ENCODE data around the gene PLA2G4D.

Gene PLA2G4D, protein sequence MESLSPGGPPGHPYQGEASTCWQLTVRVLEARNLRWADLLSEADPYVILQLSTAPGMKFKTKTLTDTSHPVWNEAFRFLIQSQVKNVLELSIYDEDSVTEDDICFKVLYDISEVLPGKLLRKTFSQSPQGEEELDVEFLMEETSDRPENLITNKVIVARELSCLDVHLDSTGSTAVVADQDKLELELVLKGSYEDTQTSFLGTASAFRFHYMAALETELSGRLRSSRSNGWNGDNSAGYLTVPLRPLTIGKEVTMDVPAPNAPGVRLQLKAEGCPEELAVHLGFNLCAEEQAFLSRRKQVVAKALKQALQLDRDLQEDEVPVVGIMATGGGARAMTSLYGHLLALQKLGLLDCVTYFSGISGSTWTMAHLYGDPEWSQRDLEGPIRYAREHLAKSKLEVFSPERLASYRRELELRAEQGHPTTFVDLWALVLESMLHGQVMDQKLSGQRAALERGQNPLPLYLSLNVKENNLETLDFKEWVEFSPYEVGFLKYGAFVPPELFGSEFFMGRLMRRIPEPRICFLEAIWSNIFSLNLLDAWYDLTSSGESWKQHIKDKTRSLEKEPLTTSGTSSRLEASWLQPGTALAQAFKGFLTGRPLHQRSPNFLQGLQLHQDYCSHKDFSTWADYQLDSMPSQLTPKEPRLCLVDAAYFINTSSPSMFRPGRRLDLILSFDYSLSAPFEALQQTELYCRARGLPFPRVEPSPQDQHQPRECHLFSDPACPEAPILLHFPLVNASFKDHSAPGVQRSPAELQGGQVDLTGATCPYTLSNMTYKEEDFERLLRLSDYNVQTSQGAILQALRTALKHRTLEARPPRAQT

DNA sequence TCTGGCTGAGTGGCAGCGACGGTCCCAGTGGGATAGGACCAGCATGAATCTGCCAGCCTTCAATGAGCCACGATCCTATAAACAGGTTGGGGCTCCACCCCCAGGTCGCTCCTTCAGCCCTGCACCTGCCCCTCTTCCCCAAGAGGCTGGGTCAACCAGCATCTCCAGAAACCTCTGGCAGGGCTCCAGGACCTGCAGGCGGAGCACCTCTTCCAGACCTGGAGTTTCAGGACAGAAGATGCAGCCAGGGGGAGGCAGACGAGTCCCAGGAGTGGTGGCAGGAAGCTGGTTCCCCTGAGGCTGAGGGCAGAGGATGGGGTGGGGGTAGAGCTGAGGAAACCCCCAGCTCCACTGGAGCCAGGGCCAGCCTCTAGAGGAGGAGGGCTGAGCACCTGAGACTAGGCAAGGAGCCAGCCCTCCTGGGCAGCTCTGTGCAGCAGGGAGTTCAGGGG lies at the start of gene PLA2G4D:
TSS of gene PLA2G4D (minus strand) at position 51 of the 452 bp plus-strand sequence. CDS start 103 bp downstream, outside the sequence.
- DNase-seq (ENCODE audit: low read depth, low spot score): no peak

DNA sequence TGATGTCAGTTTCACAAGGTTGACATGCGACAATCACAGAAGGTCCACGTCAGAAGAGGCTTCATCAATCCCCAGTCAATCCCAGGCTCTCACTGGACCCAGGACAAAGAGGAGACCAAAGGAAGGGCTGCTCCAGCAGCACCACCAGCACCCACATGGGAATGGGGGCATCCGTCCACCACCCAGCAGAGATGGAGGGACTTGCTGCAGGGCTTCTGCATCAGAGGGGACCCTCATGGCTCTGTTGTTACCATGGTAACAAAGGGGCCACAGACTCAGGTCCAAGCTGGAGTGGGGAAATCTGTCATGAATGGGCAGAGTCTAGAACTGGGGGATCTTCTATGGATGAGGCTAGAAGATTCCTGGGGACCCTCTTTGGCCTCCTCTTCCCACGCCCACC lies 49.0 kb upstream of the PLA2G4D start:
- DNase-seq (ENCODE audit: low read depth, low spot score): no peak

DNA sequence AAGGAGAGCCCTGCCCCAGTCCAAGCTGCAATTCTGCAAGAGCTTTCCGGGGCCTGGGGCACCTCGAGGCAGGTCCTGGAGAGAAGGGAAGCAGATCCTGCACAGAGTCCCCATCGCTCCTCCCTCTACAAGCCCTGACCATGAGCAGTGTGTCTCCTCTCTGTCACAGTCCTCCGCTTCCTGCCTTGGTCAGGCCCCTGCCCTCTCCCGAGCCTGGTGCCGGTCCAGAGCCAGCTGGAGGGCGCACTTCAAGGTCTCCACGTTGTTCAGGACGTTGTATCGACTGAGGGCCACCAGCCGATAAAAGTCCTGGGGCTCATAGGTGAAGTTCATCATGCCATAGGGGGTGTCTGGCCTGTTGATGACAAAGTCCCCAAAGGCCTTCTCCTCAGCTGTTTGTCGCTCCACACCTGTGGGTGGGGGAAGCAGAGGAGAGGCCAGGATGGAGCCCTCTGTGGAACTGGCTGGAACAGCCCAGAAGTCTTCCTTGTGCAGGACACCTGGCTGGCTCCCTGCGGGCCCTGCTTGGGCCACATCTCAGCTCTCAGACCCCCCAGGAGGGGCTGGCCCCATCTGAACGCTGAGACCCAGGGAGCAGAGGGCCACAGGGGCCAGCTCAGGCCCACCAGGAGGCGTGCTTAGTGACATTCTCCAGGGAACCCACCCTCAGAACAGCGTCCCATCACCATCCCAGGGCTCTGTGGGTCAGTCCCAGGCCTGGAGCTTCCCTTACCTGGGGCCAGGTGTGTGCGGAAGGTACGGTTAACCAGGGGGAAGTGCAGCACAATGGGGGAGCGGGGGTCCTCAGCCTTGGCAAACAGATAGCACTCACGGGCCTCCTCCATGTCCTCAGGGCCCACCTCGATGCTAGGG lies 47.7 kb upstream of the PLA2G4D start:
- DNase-seq (ENCODE audit: low read depth, low spot score): no peak

DNA sequence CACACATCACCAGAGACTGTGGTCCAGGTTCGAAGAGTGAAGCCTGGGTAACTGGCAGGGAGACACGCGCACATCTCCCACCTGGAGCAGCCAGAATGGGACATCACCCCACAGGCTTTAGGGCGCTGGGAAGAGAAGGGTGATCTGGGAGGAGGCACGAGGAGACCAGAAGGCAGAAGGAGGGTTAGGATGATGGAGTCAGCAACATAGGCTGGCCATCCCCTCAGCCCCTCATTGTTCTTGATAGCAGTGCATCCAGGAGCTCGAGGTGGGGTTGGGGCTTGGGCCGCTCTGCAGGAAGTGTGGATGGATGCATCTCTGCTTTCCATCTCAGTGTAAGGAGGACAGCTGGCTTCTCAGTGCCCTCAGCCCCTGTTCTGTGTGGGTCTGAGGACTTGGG lies 46.9 kb upstream of the PLA2G4D start:
- no peak for DNase-seq (ENCODE audit: low read depth, low spot score)

DNA sequence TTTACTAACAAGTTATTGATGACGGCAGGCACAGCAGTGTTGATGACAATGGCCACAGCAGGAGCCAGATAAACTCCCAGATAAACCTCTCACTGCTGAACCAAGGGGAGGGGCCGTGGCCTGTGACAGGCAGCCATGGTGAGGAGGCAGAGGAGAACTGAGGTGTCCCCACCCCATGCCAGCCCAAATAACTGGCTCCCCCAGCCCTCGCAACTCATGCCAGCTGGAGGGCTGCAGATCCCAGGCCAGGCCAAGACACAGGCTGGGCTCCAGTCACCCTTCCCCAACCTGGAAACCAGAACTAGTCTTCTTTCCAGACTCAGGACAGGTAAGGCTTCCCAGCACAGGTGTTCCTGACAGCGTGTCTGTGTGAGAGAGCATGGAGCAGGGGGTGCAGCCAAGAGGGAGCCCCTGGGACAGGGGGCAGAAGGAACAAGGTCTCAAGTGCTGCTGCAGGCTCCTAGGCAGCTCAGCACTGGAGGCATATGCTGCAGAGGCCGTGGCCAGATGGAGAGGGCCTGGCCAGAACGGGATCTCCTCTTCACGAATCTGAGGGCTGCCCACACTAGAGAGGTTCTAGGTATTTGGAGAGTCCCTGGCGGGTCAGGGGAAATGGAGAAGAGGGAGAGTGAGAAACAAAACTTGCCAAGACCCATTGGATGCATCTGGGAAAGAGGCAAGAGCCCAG lies 46.2 kb upstream of the PLA2G4D start:
- no peak for DNase-seq (ENCODE audit: low read depth, low spot score)

DNA sequence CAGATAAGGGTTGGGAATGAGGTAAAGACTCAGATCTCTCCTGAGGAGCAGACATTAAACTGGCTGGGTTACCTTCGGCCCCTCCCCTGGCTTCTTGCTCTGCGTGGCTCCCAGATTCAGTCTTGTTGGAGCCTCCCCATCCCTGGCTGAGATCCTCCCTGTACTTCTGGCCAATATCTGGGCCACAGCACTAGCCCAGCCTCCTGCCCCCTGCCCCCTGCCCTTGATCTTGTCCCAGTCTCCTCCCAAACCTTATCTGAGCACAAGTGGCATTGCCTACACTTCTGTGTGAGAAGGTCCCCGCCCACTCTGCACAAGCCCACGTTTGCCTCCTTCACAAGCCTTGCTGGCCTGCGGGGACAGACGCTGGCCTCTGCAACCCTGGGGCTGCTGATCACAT lies 45.2 kb upstream of the PLA2G4D start:
- DNase-seq (ENCODE audit: low read depth, low spot score): no peak

DNA sequence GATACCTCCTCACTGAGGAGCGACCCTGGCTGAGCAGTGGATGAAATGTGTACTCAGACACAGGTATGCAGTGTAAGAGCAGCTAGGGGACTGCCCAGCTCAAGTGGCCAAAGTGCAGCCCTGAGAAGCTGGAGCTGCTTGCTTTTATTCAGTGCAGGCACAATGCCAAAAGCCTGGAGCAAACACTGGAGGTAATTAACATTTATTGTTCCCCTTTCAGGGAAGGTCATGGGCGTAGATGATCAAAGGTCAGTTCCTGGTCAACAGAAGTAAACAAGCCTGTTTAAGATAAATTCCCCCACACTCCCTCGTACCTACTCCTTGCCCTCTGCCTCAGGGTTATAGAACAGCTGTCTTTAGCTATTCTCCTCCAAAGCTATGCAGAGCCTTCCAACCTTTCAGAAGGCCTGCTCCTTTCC lies 44.6 kb upstream of the PLA2G4D start:
- no peak for DNase-seq (ENCODE audit: low read depth, low spot score)

DNA sequence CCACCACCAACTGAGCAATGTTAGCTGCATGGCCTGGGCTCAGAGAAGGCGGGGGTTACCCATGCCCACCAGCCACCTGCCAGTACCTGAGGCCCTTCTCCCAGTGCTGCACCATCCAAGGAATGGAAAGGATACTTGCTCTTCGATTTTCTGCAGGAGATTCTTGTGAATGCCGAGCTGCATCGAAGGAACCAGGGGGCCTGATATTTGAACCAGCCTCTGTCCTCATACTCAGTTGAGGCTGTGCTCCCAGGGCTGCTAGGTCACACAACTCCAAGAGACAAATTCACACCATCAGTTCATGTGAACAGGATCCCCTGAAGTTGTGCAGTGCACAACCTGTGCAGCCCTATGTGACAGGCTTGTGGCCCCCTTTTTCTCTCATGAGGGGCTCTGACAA lies 44.0 kb upstream of the PLA2G4D start:
- DNase-seq (ENCODE audit: low read depth, low spot score): no peak

DNA sequence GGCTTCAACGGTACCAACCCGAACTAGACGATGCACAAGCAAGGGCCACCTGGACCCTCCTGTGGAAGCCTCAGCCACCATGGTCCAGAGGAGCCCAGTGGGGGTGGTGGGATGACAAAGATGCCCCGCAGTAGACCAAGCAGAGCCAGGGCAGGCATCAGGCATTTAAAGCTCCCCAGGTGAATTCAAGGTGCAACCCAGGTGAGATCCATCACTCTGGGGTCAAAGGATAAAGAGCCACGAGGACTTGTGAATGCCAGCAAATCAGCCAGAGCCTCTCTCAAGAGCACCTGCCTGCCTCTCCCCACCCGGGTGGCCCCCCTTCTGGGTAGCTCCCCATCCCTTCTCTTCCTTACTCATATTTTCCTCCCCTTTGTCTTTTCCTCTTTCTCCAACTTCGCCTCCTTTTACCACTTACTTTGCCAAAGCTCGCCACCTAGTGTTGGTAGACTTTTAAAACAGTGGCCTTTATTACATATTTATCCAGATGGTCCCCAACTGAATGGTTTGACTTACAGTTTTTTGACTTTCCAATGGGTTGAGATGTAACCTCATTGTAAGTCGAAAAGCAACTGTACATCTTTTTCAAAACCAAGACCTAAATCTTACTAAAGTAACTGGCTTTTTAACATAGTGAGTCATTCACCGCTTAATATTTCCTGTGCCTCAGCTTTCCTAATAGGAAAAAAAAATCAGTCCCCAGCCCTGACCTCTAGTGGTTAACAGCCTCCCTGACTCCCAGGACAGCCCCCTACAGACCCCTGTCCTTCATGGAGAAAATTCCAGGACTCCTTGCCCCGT lies 43.3 kb upstream of the PLA2G4D start:
- no peak for DNase-seq (ENCODE audit: low read depth, low spot score)

DNA sequence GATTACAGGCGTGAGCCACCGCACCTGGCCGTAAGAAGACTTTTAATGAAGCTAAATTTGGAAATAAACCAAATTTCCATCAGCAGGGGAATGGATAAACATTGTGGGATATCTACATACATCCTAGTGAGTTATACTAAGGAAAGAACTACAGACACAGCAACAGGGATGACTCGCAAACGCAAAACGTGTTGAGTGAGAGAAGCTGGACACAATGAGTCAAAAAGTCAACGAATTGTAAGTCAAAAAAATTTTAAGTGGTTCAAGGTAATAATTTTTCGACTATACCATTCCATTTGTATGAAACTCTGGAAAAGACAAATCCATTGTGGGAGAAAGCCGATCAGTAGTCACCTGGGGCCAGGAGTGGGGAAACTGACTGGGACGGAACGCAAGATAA lies 42.2 kb upstream of the PLA2G4D start:
- no peak for DNase-seq (ENCODE audit: low read depth, low spot score)

DNA sequence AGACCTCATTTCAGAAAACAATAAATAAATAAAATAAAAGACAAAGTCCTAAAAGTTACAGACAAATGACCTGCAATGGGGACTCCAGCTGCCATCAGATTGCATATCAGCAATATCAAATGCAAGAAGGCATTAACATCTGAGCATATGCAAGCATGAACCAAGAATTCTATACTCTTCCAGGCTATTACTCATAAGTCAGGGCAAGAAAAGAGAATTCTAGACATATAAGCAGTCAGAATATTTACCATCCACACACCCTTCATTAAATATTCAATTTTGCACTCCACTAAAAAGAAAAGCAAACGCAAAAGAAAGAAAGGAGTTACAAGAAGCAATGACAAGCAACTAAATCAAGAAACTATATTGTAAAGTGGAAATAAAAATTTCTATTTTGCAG lies 41.0 kb upstream of the PLA2G4D start:
- no peak for DNase-seq (ENCODE audit: low read depth, low spot score)

DNA sequence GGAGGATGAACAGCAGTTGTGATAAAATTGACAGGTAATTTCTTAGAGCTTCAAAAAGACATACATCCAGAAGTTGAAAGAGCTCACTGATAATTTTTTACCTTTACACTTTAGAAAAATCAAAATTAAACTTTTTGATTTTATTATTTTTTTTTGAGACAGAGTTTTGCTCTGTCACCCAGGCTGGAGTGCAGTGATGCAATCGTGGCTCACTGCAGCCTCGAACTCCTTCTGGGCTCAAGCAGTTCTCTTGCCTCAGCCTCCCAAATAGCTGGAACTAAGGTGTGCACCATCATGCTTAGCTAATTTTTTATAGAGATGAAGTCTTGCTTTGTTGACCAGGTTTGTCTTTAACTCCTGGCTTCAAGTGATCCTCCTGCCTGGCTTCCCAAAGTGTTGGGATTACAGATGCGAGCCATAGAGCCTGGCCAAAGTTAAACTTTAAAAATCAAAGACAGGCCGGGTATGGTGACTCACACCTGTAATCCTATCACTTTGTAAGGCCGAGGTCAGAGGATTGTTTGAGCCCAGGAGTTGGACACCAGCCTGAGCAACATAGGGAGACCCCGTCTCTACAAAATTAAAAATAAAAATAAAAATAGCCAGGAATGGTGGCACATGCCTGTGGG lies 40.4 kb upstream of the PLA2G4D start:
- DNase-seq (ENCODE audit: low read depth, low spot score): no peak

DNA sequence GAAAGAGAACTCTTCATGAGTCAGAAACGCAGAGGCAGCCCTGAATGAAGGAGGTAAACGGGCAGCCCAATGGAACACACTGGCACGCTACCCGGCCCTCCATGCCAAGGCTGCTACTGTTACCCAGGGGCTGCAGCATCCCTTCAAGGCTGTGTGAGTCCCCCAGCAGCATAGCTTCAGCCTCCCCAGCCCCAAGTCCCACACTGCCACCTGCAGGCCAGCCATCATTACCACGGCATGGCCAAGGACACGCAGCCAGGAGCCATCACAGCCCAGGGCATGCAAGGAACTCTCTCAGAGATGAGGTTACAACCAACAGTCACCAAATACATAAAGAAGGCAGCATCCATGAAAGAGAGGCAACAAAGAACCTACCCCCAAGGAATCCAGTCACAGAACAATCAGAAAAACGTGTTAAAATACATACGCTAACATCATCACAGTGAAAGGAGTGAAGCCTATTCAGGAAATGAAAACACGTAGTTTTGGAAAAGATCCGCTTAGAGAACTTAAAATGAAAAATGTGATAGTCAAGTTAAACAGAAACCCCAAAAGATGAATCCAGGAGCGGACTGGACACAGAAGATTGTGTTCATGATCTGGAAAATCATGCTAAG lies 39.6 kb upstream of the PLA2G4D start:
- no peak for DNase-seq (ENCODE audit: low read depth, low spot score)

DNA sequence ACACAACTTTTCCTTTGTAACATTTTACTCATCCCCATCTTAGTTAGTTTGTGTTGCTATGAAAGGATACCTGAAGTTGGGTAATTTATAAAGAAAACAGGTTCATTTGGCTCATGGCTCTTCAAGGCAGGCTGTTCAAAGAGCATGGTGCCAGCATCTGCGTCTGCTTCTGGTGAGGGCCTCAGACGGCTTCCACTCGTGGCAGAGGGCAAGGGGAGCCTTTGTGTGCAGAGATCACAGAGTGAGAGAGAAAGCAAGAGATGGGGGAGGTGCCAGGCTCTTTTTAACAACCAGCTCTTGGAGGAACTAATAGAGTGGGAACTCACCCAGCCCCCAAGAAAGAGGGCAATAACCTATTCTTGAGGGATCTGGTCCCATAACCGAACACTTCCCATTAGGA lies 39.0 kb upstream of the PLA2G4D start:
- no peak for DNase-seq (ENCODE audit: low read depth, low spot score)

DNA sequence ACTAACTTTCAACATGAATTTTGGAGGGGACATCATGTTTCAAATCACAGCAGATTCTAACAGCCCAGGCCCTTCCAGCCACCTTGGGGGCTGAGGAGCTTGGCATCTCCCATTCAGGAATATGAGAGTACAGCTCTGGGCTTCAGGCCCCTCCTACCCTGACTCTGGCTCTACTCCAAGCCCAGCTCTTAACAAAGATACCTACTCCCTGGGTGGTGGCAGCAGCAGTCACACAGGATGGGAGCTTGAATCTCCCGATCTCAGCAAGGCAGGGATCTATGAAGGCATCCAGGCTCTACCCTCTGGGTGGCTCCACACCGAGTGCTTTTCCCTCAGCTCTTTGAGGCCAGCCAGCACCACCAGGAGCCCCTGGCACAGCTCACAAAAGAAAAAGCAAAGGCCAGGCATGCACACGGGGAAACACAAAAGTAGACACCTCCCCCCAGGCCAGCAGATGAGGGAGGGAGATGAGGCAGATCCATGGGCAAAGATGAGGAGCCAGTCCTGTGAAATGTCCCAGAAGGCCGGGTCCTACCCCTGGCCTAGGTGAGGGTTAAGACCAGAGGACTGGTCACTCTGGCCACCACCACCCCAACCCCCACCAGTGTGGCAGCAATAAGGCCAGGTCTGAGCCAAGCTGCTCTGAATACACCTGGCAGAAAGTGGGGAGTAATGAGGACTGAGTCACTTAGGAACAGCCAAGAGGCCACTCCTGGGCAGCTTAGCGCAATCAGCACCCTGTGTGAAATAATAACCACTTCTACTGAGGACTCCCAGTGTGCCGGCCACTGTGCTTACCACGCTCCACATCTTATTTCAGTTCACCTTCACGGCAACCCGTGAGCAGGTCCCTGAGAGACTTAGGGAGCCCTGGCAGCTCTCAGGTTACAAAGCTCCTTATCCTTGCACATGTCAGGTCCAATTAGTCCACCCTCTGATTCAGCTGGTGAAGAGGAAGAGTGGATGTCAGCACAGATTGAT lies 37.8 kb upstream of the PLA2G4D start:
- DNase-seq (ENCODE audit: low read depth, low spot score): no peak

DNA sequence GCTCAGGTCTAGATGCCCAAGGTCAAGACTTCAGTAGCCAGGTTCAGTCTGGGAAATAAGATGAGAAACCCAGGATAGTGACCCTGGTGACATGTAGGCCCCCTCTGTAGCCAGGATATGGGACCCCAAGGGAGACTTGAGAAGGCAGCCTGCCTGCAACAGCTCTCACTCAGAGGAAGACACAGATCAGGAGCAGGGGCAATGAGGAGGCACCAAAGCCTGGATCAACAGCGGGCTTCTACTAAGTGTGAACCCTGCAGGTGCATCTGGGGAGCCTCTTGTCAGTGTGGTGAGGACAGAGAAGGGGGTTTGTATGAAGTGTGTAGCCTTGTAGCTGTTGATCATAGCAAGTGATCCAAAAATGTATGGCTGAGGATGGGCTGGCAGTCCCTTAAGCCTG lies 36.6 kb upstream of the PLA2G4D start:
- no peak for DNase-seq (ENCODE audit: low read depth, low spot score)

DNA sequence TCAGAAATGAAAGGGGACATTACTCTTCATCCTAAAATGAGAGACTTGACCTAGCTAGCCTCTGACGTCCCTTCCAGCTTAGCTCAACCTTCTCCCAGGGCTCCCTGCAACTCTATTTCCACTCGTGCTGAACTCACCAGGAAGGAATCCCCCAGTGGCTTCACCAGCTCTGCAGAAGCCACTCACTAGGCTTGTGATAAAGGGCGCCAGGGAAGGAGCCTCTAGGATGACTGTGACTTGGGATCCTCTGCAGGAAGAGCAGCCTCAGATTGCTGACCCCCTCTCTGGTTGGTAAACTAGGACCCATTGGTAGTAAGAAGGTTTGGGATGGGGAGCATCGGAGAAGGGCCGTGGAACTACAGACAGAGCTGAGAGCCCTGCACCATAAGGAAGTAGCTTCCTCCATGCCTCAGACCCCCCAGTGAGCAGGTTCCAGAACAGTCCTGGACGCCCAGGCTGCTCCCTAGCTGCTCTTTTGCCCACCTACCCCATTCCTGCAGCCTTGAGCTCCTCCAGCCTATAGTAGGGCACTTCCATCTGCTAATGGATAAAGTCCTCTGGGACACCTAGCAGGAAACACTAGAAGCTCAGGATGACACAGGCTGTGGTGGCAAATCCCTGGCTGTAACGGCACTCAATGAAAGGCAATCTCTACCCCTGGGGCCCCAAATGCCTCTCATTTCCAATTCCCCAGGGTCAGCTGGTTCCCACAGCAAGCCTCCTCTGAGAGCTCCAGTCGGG lies 36.1 kb upstream of the PLA2G4D start:
- no peak for DNase-seq (ENCODE audit: low read depth, low spot score)

DNA sequence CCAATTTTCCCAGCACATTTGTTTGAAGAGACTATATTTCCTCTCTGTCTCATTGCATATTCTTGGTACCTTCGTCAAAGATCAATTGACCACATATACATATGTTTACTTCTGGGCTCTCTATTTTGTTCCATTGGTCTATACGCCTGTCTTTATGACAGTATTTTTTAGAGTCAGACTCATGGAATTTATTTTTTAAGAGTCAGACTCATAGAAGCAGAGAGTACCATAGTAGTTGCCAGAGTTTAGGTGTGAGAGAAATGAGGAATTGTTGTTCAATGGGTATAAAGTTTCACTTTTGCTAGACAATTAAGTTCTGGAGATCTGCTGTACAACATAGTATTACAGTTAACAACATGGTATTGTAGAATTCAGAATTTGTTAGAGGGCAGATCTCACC lies 35.0 kb upstream of the PLA2G4D start:
- no peak for DNase-seq (ENCODE audit: low read depth, low spot score)
